Vagina (tissue), 2 donors: ENCODE measurements around the gene PSMB9. TPM values are rescaled to one million over a fixed set of nuclear protein-coding genes. Genes with fewer than 3 reads are reported as not detected.

ENCODE experiments used
- DNase-seq, 2 donors: peaks; one replicate each; pipeline ENCODE4 v3.0.0-alpha.2; 2017; ENCODE audit errors: extremely low spot score in 2 of 2
- H3K27ac ChIP-seq: fragments of 200-600 bp; sonication (generic); one replicate; pipeline ENCODE4 v1.5.1; 2019
- H3K27me3 ChIP-seq: fragments of 200-600 bp; sonication (generic); one replicate; pipeline ENCODE4 v1.5.1; 2019
- H3K36me3 ChIP-seq, 2 donors: fragments of 200-600 bp; sonication (generic); one replicate each; pipeline ENCODE4 v1.5.1; 2017 to 2019
- H3K4me1 ChIP-seq: fragments of 200-600 bp; sonication (generic); one replicate; pipeline ENCODE4 v1.5.1; 2019
- H3K4me3 ChIP-seq, 2 donors: fragments of 200-600 bp; sonication (generic); 1 replicate in 1 of 2; 2 replicates in 1 of 2; pipeline ENCODE4 v1.5.1; 2016 to 2019
- H3K9me3 ChIP-seq: fragments of 200-600 bp; sonication (generic); one replicate; pipeline ENCODE4 v1.5.1; 2019
- CTCF ChIP-seq, 3 experiments: fragments of 450-650 bp in 2 of 3; fragments of 200-600 bp in 1 of 3; sonication (generic) in 1 of 3; IDR thresholded peaks; one replicate each; pipeline ENCODE4 v1.5.1; 2017 to 2019; ENCODE audit warnings: antibody characterized with exemption in 3 of 3, mild to moderate bottlenecking in 2 of 3, moderate library complexity in 2 of 3
- POLR2A ChIP-seq, 2 donors: fragments of 450-650 bp; IDR thresholded peaks; one replicate each; pipeline ENCODE4 v1.6.1; 2017; ENCODE audit warnings: antibody characterized with exemption in 2 of 2, mild to moderate bottlenecking in 2 of 2, moderate library complexity in 2 of 2
- POLR2AphosphoS5 ChIP-seq, 2 donors: sonication (generic); formaldehyde crosslinking; IDR thresholded peaks; one replicate each; pipeline ENCODE4 v1.9.0; 2017; ENCODE audit warnings: antibody characterized with exemption in 2 of 2, mild to moderate bottlenecking in 2 of 2, low read depth in 1 of 2; ENCODE audit not compliant: insufficient read depth in 1 of 2
- intact Hi-C: fragments of 100-400 bp; cut with DNase I; formaldehyde crosslinking; loops from one replicate; pipeline ENCODE4 v1.15.1; 2023
- total RNA-seq: library from RNA; depleted of rRNA; stranded (reverse); fragments of >200 nt; gene quantifications from one replicate; pipeline ENCODE4 v1.2.3, GENCODE V29; 2016

The PSMB9 gene
- total RNA-seq, 1 donor from 2014 or later, result 19.6 TPM

- intact Hi-C loops, result no loop called here
- H3K27ac ChIP-seq, result no peak overlapping the region
- H3K9me3 ChIP-seq, result no peaks in the 10 kb centered on the region
- H3K27me3 ChIP-seq, result no peaks in the 10 kb centered on the region
- peaks cover 5% of the 10 kb centered on the region for H3K4me1 ChIP-seq
- no peak for DNase-seq
- H3K36me3 ChIP-seq, result no peaks in the 10 kb centered on the region
- TF ChIP-seq CTCF (IDR thresholded peaks at IDR 0.05) (no peak), POLR2AphosphoS5 (IDR thresholded peaks at IDR 0.05; ENCODE audit: insufficient read depth in 1 of 2, low read depth in 1 of 2) (no peak), POLR2A (IDR thresholded peaks at IDR 0.05) (no peak)
- H3K4me3 ChIP-seq, result no peak overlapping the region
Measured at GRCh38 chr6:32815115-32815514, 38.9 kb upstream of the PSMB9 start.

GRCh38 chr6:32815996-32816395 is 38.0 kb upstream of the PSMB9 start:
- peak overlapping the region; percentile 39 for H3K27ac ChIP-seq
- no peak for DNase-seq
- TF ChIP-seq CTCF (IDR thresholded peaks at IDR 0.05) (no peak), POLR2AphosphoS5 (IDR thresholded peaks at IDR 0.05; ENCODE audit: insufficient read depth in 1 of 2, low read depth in 1 of 2) (no peak), POLR2A (IDR thresholded peaks at IDR 0.05) (no peak)
- H3K36me3 ChIP-seq, result no peaks in the 10 kb centered on the region
- no peaks in the 10 kb centered on the region for H3K9me3 ChIP-seq
- peaks cover 5% of the 10 kb centered on the region for H3K4me1 ChIP-seq
- no peak overlapping the region for H3K4me3 ChIP-seq
- no peaks in the 10 kb centered on the region for H3K27me3 ChIP-seq
- intact Hi-C loops, result no loop called here

GRCh38 chr6:32816746-32817204 is 37.2 kb upstream of the PSMB9 start, which contains the start of gene HLA-DOB:
Gene HLA-DOB, minus strand, starts transcription at chr6:32817002. Its CDS starts 51 bp downstream, at chr6:32816951.
- no peaks in the 10 kb centered on the region for H3K9me3 ChIP-seq
- H3K4me3 ChIP-seq, result no peak within 1 kb of the TSS
- no peaks in the 10 kb centered on the region for H3K36me3 ChIP-seq
- H3K27me3 ChIP-seq, result no peaks in the 10 kb centered on the region
- TF ChIP-seq POLR2AphosphoS5 (IDR thresholded peaks at IDR 0.05; ENCODE audit: insufficient read depth in 1 of 2, low read depth in 1 of 2) (peak in 1 of 2 donors; percentile 64), CTCF (IDR thresholded peaks at IDR 0.05) (no peak)
- peak within 1 kb of the TSS; percentile 39 for H3K27ac ChIP-seq
- intact Hi-C loops, result no loop called here
- DNase-seq, result no peak
- H3K4me1 ChIP-seq, result peaks cover 5% of the 10 kb centered on the region

DNA sequence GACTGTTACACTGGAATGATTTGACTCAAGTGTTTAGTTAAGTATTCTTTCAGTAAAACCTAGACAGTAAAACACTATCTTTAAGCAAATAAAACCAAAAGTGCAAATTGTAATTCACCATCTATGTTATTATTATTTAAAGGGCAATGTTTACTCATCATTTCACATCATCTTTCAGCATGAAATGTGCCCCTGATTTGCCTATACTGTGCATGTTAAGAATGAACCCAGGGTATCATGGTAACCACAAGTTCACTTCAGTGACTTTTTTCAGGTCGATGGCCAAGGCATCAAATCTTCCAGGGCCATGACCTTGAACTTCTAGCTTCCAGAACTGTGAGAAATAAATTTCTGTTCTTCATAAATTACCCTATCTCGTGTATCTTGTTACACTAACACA is 35.1 kb upstream of the PSMB9 start:
- Histone ChIP-seq H3K9me3 (no peaks in the 10 kb centered on the region), H3K4me3 (no peak overlapping the region), H3K27ac (no peak overlapping the region), H3K27me3 (no peaks in the 10 kb centered on the region), H3K4me1 (peaks cover 5% of the 10 kb centered on the region), H3K36me3 (no peaks in the 10 kb centered on the region)
- DNase-seq, result no peak
- intact Hi-C loops, result no loop called here
- TF ChIP-seq POLR2A (IDR thresholded peaks at IDR 0.05) (no peak), CTCF (IDR thresholded peaks at IDR 0.05) (no peak), POLR2AphosphoS5 (IDR thresholded peaks at IDR 0.05; ENCODE audit: insufficient read depth in 1 of 2, low read depth in 1 of 2) (no peak)

- intact Hi-C loops, result no loop called here
- Histone ChIP-seq H3K9me3 (no peaks in the 10 kb centered on the region), H3K27ac (no peak overlapping the region), H3K4me3 (no peak overlapping the region), H3K36me3 (no peaks in the 10 kb centered on the region), H3K4me1 (peaks cover 5% of the 10 kb centered on the region), H3K27me3 (no peaks in the 10 kb centered on the region)
- TF ChIP-seq POLR2AphosphoS5 (IDR thresholded peaks at IDR 0.05; ENCODE audit: insufficient read depth in 1 of 2, low read depth in 1 of 2) (peak in 1 of 2 donors; percentile 51), CTCF (IDR thresholded peaks at IDR 0.05) (no peak)
- no peak for DNase-seq
Measured at GRCh38 chr6:32819729-32820128, 34.3 kb upstream of the PSMB9 start.
